ENCODE data around the gene HNF4A. TPM values are rescaled to one million over a fixed set of nuclear protein-coding genes. Genes with fewer than 3 reads are reported as not detected.

The HNF4A gene
- total and polyA plus RNA-seq, 2 of the 13 experiments (the other 11 are each of a cell fraction or from before 2014, with no cell fraction given) = 80.9 to 169 TPM

DNA sequence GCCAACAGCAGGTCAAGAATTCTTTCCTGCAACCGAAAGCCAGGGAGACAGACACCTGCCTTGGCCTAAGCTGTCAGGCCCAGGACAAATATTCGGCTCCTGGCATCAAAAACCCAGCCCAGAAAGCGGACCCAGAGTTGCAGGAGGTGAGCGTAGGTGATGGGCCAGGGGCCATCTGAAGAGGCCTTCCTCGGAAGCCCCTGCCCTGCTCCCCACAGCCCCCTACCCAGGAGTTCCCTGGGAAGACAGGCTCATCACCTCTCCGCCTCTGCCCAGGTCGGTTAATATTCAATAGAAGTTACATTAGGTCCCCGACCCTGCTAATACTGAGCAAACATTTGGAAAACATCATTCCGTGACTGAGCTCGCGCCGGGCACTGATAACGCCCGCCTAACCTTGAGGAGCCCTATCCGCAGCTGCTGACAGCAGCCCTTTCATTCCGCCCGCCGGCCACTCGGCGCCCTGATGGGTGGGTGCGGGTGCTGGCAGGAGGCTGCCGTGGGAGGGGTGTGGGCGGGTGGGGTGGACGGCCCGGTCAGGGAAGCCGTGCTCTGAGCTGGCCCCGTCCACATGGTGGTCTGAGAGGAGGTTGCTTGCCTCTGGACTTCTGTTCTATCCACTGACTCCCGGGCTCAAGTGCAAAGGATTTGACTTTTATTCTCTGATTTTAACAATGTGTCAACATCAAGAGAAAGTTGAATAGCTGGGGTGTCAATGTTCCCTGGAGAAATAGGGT is 55.7 kb downstream of the HNF4A start (continued):
- TF ChIP-seq, protein P1, sequence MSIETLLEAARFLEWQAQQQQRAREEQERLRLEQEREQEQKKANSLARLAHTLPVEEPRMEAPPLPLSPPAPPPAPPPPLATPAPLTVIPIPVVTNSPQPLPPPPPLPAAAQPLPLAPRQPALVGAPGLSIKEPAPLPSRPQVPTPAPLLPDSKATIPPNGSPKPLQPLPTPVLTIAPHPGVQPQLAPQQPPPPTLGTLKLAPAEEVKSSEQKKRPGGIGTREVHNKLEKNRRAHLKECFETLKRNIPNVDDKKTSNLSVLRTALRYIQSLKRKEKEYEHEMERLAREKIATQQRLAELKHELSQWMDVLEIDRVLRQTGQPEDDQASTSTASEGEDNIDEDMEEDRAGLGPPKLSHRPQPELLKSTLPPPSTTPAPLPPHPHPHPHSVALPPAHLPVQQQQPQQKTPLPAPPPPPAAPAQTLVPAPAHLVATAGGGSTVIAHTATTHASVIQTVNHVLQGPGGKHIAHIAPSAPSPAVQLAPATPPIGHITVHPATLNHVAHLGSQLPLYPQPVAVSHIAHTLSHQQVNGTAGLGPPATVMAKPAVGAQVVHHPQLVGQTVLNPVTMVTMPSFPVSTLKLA (IDR thresholded peaks at IDR 0.05) = no peak
- TF ChIP-seq, protein P2, sequence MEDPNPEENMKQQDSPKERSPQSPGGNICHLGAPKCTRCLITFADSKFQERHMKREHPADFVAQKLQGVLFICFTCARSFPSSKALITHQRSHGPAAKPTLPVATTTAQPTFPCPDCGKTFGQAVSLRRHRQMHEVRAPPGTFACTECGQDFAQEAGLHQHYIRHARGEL (CRISPR knock-in tag; IDR thresholded peaks at IDR 0.05) = no peak
- TF ChIP-seq ZSCAN12 (CRISPR knock-in tag; IDR thresholded peaks at IDR 0.05) (no peak), SNAPC2 (CRISPR knock-in tag; IDR thresholded peaks at IDR 0.05) (no peak), ZNF292 (CRISPR knock-in tag; IDR thresholded peaks at IDR 0.05; ENCODE audit: borderline replicate concordance, low read depth) (peak; percentile 84), ZNF549 (CRISPR knock-in tag; IDR thresholded peaks at IDR 0.05) (no peak), MXI1 (IDR thresholded peaks at IDR 0.05; ENCODE audit: borderline replicate concordance, low read depth, low read length) (peak; percentile 61; the same call in 1 of the 3 replicates), LCORL (IDR thresholded peaks at IDR 0.05) (no peak), LCORL (CRISPR knock-in tag; IDR thresholded peaks at IDR 0.05) (peak; percentile 98), PAWR (CRISPR knock-in tag; IDR thresholded peaks at IDR 0.05; ENCODE audit: borderline replicate concordance) (no peak; the same call in 1 of the 2 replicates), MIER3 (CRISPR knock-in tag; IDR thresholded peaks at IDR 0.05; ENCODE audit: borderline replicate concordance) (peak; percentile 97), EEA1 (CRISPR knock-in tag; IDR thresholded peaks at IDR 0.05; ENCODE audit: borderline replicate concordance) (no peak), ZNF274 (CRISPR knock-in tag; IDR thresholded peaks at IDR 0.05) (peak; percentile 43; the same call in 1 of the 2 replicates), ZFAT (CRISPR knock-in tag; conservative IDR thresholded peaks at IDR 0.05) (no peak), PHF8 (CRISPR knock-in tag; IDR thresholded peaks at IDR 0.05) (peak; percentile 48; the same call in 1 of the 2 replicates), ZNF446 (CRISPR knock-in tag; IDR thresholded peaks at IDR 0.05) (no peak), KAT8 (CRISPR knock-in tag; IDR thresholded peaks at IDR 0.05) (peak; percentile 81), TMF1 (CRISPR knock-in tag; IDR thresholded peaks at IDR 0.05; ENCODE audit: low read depth) (no peak), PPARG (CRISPR knock-in tag; conservative IDR thresholded peaks at IDR 0.05) (peak; percentile 89), ZNF230 (CRISPR knock-in tag; IDR thresholded peaks at IDR 0.05) (no peak; the same call in none of the 2 replicates)
- TF ChIP-seq, protein P3, sequence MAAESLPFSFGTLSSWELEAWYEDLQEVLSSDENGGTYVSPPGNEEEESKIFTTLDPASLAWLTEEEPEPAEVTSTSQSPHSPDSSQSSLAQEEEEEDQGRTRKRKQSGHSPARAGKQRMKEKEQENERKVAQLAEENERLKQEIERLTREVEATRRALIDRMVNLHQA (CRISPR knock-in tag; IDR thresholded peaks at IDR 0.05) = no peak
- TF ChIP-seq, protein P4, sequence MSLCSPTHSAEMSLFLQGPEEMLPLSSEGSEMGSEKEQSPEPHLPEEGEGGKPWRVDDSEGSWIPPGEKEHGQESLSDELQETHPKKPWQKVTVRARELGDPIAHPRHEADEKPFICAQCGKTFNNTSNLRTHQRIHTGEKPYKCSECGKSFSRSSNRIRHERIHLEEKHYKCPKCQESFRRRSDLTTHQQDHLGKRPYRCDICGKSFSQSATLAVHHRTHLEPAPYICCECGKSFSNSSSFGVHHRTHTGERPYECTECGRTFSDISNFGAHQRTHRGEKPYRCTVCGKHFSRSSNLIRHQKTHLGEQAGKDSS (CRISPR knock-in tag; IDR thresholded peaks at IDR 0.05; ENCODE audit: borderline replicate concordance, low read depth) = peak; percentile 94
- TF ChIP-seq, protein P5, sequence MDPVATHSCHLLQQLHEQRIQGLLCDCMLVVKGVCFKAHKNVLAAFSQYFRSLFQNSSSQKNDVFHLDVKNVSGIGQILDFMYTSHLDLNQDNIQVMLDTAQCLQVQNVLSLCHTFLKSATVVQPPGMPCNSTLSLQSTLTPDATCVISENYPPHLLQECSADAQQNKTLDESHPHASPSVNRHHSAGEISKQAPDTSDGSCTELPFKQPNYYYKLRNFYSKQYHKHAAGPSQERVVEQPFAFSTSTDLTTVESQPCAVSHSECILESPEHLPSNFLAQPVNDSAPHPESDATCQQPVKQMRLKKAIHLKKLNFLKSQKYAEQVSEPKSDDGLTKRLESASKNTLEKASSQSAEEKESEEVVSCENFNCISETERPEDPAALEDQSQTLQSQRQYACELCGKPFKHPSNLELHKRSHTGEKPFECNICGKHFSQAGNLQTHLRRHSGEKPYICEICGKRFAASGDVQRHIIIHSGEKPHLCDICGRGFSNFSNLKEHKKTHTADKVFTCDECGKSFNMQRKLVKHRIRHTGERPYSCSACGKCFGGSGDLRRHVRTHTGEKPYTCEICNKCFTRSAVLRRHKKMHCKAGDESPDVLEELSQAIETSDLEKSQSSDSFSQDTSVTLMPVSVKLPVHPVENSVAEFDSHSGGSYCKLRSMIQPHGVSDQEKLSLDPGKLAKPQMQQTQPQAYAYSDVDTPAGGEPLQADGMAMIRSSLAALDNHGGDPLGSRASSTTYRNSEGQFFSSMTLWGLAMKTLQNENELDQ (CRISPR knock-in tag; IDR thresholded peaks at IDR 0.05; ENCODE audit: borderline replicate concordance) = 0 out of 2 replicates have a peak, but pooled peaks have one; percentile 67
- TF ChIP-seq, protein P6, sequence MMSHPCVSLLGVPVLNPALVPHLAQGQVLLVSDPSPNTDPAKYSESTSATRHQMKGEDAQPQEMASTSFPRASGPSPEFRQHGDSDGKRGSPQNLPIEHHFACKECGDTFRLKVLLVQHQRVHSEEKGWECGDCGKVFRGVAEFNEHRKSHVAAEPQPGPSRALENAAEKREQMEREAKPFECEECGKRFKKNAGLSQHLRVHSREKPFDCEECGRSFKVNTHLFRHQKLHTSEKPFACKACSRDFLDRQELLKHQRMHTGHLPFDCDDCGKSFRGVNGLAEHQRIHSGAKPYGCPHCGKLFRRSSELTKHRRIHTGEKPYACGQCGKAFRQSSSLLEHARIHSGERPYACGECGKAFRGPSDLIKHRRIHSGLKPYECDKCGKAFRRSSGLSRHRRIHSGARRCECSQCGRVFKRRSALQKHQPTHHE (CRISPR knock-in tag; IDR thresholded peaks at IDR 0.05; ENCODE audit: borderline replicate concordance) = no peak
